ENCODE data around the gene DDIT3.
"Not testable (repeated sequence)": the region's sequence is repeated elsewhere in the genome, so short reads cannot be mapped to it uniquely, and the experiment has no call there.

Gene DDIT3

GRCh38 chr12:57515408-57515933 lies 4.8 kb downstream of the DDIT3 start:
- H3K27me3 ChIP-seq (replicated peaks; ENCODE audit: control insufficient read depth, insufficient read depth, low read length): no peaks in the 10 kb centered on the region
- H3K4me1 ChIP-seq (ENCODE audit: control insufficient read depth, insufficient read depth, low read length): peaks cover 16% of the 10 kb centered on the region
- H3K36me3 ChIP-seq (ENCODE audit: control insufficient read depth, insufficient read depth, low read length, severe bottlenecking): peaks cover 82% of the 10 kb centered on the region
- no peak for DNase-seq (ENCODE audit: low read depth)
- H3K4me3 ChIP-seq (ENCODE audit: low read length): no peak overlapping the region
- no peaks in the 10 kb centered on the region for H3K9me3 ChIP-seq (ENCODE audit: control insufficient read depth, low read length)
- H3K9ac ChIP-seq (ENCODE audit: low read length): no peak overlapping the region

DNA sequence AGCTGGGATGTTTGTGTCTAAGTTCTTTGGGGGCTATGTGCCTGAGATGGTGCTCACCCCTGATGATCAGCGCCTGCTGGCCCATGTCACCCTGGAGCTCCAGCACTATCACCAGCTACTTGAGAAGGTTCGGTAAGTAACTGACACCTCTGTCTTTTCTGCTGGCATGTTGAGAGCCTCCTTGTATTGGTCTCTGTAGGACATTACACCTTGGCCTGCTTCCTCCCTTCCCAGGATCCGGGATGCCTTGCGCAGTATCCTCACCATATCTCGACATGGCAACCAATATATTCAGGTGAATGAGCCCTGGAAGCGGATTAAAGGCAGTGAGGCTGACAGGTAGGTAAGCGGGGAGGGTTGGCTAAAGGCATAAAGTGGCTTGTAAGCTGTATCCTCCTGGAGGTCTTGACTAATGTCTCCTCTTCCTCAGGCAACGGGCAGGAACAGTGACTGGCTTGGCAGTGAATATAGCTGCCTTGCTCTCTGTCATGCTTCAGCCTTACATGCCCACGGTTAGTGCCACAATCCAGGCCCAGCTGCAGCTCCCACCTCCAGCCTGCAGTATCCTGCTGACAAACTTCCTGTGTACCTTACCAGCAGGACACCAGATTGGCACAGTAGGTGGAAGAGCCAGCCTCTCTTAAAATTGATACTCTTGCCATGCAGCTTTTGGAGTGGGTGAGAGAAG lies 5.5 kb downstream of the DDIT3 start:
- H3K9ac ChIP-seq (ENCODE audit: low read length): no peak overlapping the region
- H3K9me3 ChIP-seq (ENCODE audit: control insufficient read depth, low read length): no peaks in the 10 kb centered on the region
- DNase-seq (ENCODE audit: low read depth): no peak
- H3K4me1 ChIP-seq (ENCODE audit: control insufficient read depth, insufficient read depth, low read length): peaks cover 16% of the 10 kb centered on the region
- H3K36me3 ChIP-seq (ENCODE audit: control insufficient read depth, insufficient read depth, low read length, severe bottlenecking): peaks cover 85% of the 10 kb centered on the region
- H3K27me3 ChIP-seq (replicated peaks; ENCODE audit: control insufficient read depth, insufficient read depth, low read length): no peaks in the 10 kb centered on the region
- no peak overlapping the region for H3K4me3 ChIP-seq (ENCODE audit: low read length)

DNA sequence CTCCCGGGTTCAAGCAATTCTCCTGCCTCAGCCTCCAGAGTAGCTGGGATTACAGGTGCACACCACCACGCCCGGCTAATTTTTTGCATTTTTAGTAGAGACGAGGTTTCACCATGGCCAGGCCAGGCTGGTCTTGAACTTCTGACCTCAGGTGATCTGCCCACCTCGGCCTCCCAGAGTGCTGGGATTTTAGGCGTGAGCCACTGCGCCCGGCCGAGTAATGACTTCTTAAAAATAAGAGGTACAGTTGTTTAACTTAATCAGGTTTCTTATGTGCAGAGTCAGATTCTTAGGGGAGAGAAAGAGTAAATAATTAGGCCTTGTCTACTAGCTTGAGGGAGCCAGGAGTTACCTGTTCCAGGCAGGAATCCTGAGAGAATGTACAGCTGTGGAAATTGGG lies 6.1 kb downstream of the DDIT3 start:
- not testable (repeated sequence) for H3K27me3 ChIP-seq (replicated peaks; ENCODE audit: control insufficient read depth, insufficient read depth, low read length)
- H3K36me3 ChIP-seq (ENCODE audit: control insufficient read depth, insufficient read depth, low read length, severe bottlenecking): peaks cover 90% of the 10 kb centered on the region

DNA sequence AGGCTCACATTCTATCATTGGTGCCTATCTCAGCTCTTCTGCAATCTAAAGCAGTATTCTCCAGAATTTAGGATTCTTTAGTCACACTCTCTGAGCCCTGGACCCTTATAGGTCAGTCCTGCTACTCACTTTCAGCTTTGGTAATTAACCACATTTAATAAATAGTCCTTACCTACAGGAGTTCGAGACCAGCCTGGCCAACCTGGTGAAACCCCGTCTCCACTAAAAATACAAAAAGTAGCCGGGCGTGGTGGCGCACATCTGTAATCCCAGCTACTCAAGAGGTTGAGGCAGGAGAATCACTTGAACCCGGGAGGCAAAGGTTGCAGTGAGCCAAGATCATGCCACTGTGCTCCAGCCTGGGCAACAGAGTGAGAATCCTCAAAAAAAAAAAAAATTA lies 6.6 kb downstream of the DDIT3 start:
- not testable (repeated sequence) for H3K9ac ChIP-seq (ENCODE audit: low read length); DNase-seq (ENCODE audit: low read depth); H3K9me3 ChIP-seq (ENCODE audit: control insufficient read depth, low read length); H3K27me3 ChIP-seq (replicated peaks; ENCODE audit: control insufficient read depth, insufficient read depth, low read length); H3K4me3 ChIP-seq (ENCODE audit: low read length)
- H3K4me1 ChIP-seq (ENCODE audit: control insufficient read depth, insufficient read depth, low read length): peaks cover 16% of the 10 kb centered on the region
- peaks cover 90% of the 10 kb centered on the region for H3K36me3 ChIP-seq (ENCODE audit: control insufficient read depth, insufficient read depth, low read length, severe bottlenecking)

More for the DNA sequence above, 6.1 kb downstream of the DDIT3 start:
- DNase-seq (ENCODE audit: low read depth); H3K9ac ChIP-seq (ENCODE audit: low read length); H3K4me3 ChIP-seq (ENCODE audit: low read length); H3K9me3 ChIP-seq (ENCODE audit: control insufficient read depth, low read length): not testable (repeated sequence)
- H3K4me1 ChIP-seq (ENCODE audit: control insufficient read depth, insufficient read depth, low read length): peaks cover 16% of the 10 kb centered on the region

DNA sequence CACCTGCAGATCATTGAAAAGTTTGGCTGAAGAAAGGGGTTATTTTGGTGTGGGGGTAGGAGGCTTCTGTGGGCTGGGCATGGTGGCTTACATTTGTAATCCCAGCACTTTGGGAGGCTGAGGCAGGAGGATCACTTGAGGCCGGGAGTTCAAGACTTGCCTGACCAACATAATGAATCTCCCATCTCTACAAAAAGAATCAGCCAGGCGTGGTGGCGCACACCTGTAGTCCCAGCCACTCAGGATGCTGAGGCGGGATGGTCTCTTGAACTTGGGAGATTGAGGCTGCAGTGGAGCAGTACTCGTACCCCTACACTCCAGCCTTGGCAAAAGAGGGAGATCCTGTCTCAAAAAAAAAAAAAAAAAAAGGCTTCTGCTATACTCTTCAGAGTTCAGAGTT lies 7.0 kb downstream of the DDIT3 start:
- no peak overlapping the region for H3K9ac ChIP-seq (ENCODE audit: low read length)
- peaks cover 91% of the 10 kb centered on the region for H3K36me3 ChIP-seq (ENCODE audit: control insufficient read depth, insufficient read depth, low read length, severe bottlenecking)
- no peak for DNase-seq (ENCODE audit: low read depth)
- H3K4me1 ChIP-seq (ENCODE audit: control insufficient read depth, insufficient read depth, low read length): peaks cover 13% of the 10 kb centered on the region
- H3K9me3 ChIP-seq (ENCODE audit: control insufficient read depth, low read length): no peaks in the 10 kb centered on the region
- no peak overlapping the region for H3K4me3 ChIP-seq (ENCODE audit: low read length)
- H3K27me3 ChIP-seq (replicated peaks; ENCODE audit: control insufficient read depth, insufficient read depth, low read length): no peaks in the 10 kb centered on the region

DNA sequence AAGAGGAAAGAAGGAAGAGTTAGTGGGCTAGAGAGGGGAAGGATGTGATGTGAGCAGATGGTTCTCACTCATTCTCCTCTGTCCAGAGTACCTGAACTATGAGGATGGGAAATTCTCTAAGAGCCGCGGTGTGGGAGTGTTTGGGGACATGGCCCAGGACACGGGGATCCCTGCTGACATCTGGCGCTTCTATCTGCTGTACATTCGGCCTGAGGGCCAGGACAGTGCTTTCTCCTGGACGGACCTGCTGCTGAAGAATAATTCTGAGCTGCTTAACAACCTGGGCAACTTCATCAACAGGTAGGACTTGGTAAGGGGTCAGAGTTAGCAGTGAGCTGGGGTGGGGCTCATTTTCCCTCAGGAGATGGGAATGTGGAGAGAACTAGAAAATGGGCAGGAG lies 7.6 kb downstream of the DDIT3 start:
- no peaks in the 10 kb centered on the region for H3K27me3 ChIP-seq (replicated peaks; ENCODE audit: control insufficient read depth, insufficient read depth, low read length)
- no peak overlapping the region for H3K9ac ChIP-seq (ENCODE audit: low read length)
- H3K4me3 ChIP-seq (ENCODE audit: low read length): no peak overlapping the region
- no peaks in the 10 kb centered on the region for H3K9me3 ChIP-seq (ENCODE audit: control insufficient read depth, low read length)
- H3K4me1 ChIP-seq (ENCODE audit: control insufficient read depth, insufficient read depth, low read length): peaks cover 7% of the 10 kb centered on the region
- no peak for DNase-seq (ENCODE audit: low read depth)
- peaks cover 85% of the 10 kb centered on the region for H3K36me3 ChIP-seq (ENCODE audit: control insufficient read depth, insufficient read depth, low read length, severe bottlenecking)

DNA sequence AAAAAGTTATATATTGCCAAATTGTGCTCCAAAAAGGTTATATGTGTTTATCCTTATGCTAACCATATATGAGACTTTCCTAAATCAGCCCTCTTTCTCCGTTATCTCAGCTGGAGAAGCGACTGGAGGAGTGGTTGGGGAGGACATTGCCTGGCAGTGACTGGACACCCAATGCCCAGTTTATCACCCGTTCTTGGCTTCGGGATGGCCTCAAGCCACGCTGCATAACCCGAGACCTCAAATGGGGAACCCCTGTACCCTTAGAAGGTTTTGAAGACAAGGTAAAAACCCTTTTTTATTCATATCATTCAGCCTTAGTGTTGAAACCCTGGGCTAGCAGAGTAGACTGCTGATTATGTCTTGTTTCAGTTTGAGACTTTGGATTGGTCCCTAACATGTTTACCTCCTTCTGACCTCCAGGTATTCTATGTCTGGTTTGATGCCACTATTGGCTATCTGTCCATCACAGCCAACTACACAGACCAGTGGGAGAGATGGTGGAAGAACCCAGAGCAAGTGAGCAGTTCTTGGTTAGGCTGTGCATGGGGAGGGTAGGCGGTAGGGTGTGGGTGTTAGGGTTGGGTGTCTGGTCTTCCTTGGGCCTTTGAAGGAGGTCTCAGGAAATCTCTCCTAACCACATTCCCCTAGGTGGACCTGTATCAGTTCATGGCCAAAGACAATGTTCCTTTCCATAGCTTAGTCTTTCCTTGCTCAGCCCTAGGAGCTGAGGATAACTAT lies 8.6 kb downstream of the DDIT3 start:
- no peaks in the 10 kb centered on the region for H3K27me3 ChIP-seq (replicated peaks; ENCODE audit: control insufficient read depth, insufficient read depth, low read length)
- no peaks in the 10 kb centered on the region for H3K9me3 ChIP-seq (ENCODE audit: control insufficient read depth, low read length)
- no peak overlapping the region for H3K4me3 ChIP-seq (ENCODE audit: low read length)
- no peak overlapping the region for H3K9ac ChIP-seq (ENCODE audit: low read length)
- H3K36me3 ChIP-seq (ENCODE audit: control insufficient read depth, insufficient read depth, low read length, severe bottlenecking): peaks cover 76% of the 10 kb centered on the region
- DNase-seq (ENCODE audit: low read depth): no peak
- H3K4me1 ChIP-seq (ENCODE audit: control insufficient read depth, insufficient read depth, low read length): no peaks in the 10 kb centered on the region

DNA sequence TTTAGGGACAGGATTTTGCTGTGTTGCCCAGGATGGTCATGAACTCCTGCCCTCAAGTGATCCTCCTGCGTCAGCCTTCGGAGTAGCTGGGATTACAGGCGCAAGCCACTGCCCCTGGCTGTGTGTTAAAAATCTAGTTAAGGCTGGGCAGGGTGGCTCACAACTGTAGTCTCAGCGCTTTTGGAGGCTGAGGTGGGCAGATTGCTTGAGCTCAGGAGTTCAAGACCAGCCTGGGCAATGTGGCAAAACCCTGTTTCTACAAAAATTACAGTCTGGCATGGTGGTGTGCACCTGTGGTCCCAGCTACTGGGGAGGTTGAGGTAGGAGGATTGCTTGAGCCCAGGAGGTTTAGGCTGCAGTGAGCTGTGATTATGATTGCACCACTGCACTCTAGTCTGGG lies 9.2 kb downstream of the DDIT3 start:
- no peak for DNase-seq (ENCODE audit: low read depth)
- Histone ChIP-seq H3K4me1 (ENCODE audit: control insufficient read depth, insufficient read depth, low read length) (no peaks in the 10 kb centered on the region), H3K27me3 (replicated peaks; ENCODE audit: control insufficient read depth, insufficient read depth, low read length) (no peaks in the 10 kb centered on the region), H3K4me3 (ENCODE audit: low read length) (no peak overlapping the region), H3K9ac (ENCODE audit: low read length) (no peak overlapping the region), H3K36me3 (ENCODE audit: control insufficient read depth, insufficient read depth, low read length, severe bottlenecking) (peaks cover 75% of the 10 kb centered on the region), H3K9me3 (ENCODE audit: control insufficient read depth, low read length) (no peaks in the 10 kb centered on the region)

DNA sequence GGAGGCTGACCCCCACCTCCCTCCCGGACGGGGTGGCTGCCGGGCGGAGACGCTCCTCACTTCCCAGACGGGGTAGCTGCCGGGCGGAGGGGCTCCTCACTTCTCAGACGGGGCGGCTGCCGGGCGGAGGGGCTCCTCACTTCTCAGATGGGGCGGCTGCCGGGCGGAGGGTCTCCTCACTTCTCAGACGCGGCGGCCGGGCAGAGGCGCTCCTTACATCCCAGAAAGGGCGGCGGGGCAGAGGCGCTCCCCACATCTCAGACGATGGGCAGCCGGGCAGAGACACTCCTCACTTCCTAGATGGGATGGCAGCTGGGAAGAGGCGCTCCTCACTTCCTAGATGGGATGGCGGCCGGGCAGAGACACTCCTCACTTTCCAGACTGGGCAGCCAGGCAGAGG lies 12.5 kb downstream of the DDIT3 start:
- not testable (repeated sequence) for H3K4me3 ChIP-seq (ENCODE audit: low read length); H3K4me1 ChIP-seq (ENCODE audit: control insufficient read depth, insufficient read depth, low read length); DNase-seq (ENCODE audit: low read depth); H3K27me3 ChIP-seq (replicated peaks; ENCODE audit: control insufficient read depth, insufficient read depth, low read length); H3K9me3 ChIP-seq (ENCODE audit: control insufficient read depth, low read length); H3K9ac ChIP-seq (ENCODE audit: low read length)
- peaks cover 78% of the 10 kb centered on the region for H3K36me3 ChIP-seq (ENCODE audit: control insufficient read depth, insufficient read depth, low read length, severe bottlenecking)

- not testable (repeated sequence) for H3K4me3 ChIP-seq (ENCODE audit: low read length); H3K9ac ChIP-seq (ENCODE audit: low read length); H3K9me3 ChIP-seq (ENCODE audit: control insufficient read depth, low read length); DNase-seq (ENCODE audit: low read depth); H3K4me1 ChIP-seq (ENCODE audit: control insufficient read depth, insufficient read depth, low read length); H3K27me3 ChIP-seq (replicated peaks; ENCODE audit: control insufficient read depth, insufficient read depth, low read length)
- peaks cover 78% of the 10 kb centered on the region for H3K36me3 ChIP-seq (ENCODE audit: control insufficient read depth, insufficient read depth, low read length, severe bottlenecking)
Observed at GRCh38 chr12:57506541-57506940, 13.8 kb downstream of the DDIT3 start.

DNA sequence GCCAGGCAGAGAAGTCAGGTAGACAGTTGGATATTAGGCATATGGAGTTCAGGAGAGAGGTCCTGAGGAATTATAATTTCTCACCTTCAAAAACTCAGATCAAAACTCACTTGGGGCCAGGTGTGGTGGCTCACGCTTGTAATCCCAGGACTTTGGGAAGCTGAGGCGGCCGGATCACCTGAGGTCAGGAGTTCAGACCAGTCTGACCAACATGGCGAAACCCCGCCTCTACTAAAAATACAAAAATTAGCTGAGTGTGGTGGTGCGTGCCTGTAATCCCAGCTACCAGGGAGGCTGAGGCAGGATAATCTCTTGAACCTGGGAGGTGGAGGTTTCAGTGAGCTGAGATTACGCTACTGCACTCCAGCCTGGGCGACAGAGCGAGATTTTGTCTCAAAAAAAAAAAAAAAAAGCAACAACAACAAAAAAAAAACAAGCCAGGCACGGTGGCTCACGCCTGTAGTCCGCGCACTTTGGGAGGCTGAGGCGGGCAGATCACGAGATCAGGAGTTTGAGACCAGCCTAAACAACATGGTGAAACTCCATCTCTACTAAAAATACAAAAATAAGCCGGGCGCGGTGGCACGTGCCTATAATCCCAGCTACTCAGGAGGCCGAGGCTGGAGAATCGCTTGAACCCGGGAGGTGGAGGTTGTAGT lies 17.9 kb downstream of the DDIT3 start:
- H3K9ac ChIP-seq (ENCODE audit: low read length); H3K4me3 ChIP-seq (ENCODE audit: low read length); H3K9me3 ChIP-seq (ENCODE audit: control insufficient read depth, low read length); H3K4me1 ChIP-seq (ENCODE audit: control insufficient read depth, insufficient read depth, low read length); H3K27me3 ChIP-seq (replicated peaks; ENCODE audit: control insufficient read depth, insufficient read depth, low read length); DNase-seq (ENCODE audit: low read depth): not testable (repeated sequence)
- H3K36me3 ChIP-seq (ENCODE audit: control insufficient read depth, insufficient read depth, low read length, severe bottlenecking): peaks cover 86% of the 10 kb centered on the region
